Left ventricle myocardium inferior (tissue), 1 donor: Measurements from ENCODE around the gene ANXA7. TPM values are rescaled to one million over a fixed set of nuclear protein-coding genes. Genes with fewer than 3 reads are reported as not detected.

Source experiments
- DNase-seq: peaks from one replicate; pipeline ENCODE4 v3.0.0-alpha.2; 2020
- H3K27ac ChIP-seq: fragments of 200-600 bp; replicated peaks from 2 replicates; pipeline ENCODE4 v1.8.0; 2021
- H3K27me3 ChIP-seq: fragments of 200-600 bp; 2 replicates; pipeline ENCODE4 v1.8.0; 2021; ENCODE audit warnings: low read depth
- H3K36me3 ChIP-seq: fragments of 200-600 bp; 2 replicates; pipeline ENCODE4 v1.8.0; 2021
- H3K4me1 ChIP-seq: fragments of 200-600 bp; 2 replicates; pipeline ENCODE4 v1.8.0; 2021
- H3K4me3 ChIP-seq: fragments of 200-600 bp; 2 replicates; pipeline ENCODE4 v1.8.0; 2021; ENCODE audit warnings: mild to moderate bottlenecking, moderate library complexity
- H3K9me3 ChIP-seq: fragments of 200-600 bp; replicated peaks from 2 replicates; pipeline ENCODE4 v1.8.0; 2021
- intact Hi-C: fragments of 100-400 bp; cut with micrococcal nuclease; formaldehyde crosslinking; loops from one replicate; pipeline ENCODE4 v1.11.0; 2022
- long read RNA-seq: library from polyadenylated mRNA; unstranded; transcript quantifications from one replicate; pipeline ENCODE4 v2.0.0, GENCODE V29; 2021
- total RNA-seq: library from RNA; stranded (reverse); fragmentation: NEBNext Ultra II Directional; extraction: Animal tissue kit (Norgen Biotek cat#: 25700); gene quantifications from one replicate; pipeline ENCODE4 v1.2.1, GENCODE V29; 2021
- TF ChIP-seq, protein P1 (sequence below): fragments of 200-600 bp; IDR thresholded peaks from 2 replicates; pipeline ENCODE4 v1.8.0; 2021; ENCODE audit warnings: antibody characterized with exemption, mild to moderate bottlenecking, borderline replicate concordance
- donor health status: DM: no; HTN: yes; CAD: no; lungs with severe emphysema.

Gene ANXA7
- 115 TPM for total RNA-seq
- long read RNA-seq, transcript ANXA7-201 (14 exons, 2,174 nt): major isoform, 241 of 341 reads
- long read RNA-seq, transcript ANXA7-202 (13 exons, 2,452 nt): minor isoform, 28 of 341 reads
- long read RNA-seq, partial matches to known transcripts: 35 of 341 reads
- long read RNA-seq, other reads (novel, unspliced or antisense): 37 of 341 reads

DNA sequence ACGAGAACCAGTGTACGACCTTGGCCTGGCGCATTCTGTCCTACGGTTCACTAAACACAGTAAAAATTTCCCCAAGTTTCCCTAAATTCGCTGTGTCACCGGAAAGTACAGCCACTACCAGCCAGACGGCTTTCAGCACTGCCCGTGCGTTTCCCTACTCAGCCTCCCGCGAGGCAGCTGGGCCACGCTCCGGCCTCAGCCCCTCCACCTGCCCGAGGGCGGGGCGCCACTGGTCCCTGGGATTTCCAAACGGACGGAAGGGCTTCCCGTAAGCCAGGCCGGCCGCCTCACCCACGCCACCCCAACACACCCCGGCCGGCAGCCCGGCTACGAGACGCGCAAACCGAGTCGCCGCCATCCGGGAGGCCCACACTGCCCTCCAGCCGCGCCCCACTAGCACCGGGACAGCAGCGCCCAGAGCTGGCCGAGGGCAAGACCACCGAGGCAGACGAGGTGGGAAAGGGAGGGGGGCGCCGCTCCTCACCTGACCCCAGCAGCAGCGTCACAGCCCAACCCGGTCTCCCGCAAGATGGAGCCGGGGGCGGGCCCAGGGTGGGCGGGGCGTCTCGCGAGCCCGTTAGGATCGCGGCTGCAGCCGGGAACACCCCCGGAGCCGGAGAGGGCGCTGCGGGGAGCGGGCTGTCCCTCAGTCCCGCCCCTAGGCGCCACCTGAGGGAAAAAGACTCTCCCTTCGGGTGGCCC lies at the start of gene ANXA7:
ANXA7 (minus strand) TSS at position 531 of the 702 bp plus-strand sequence. CDS start 13,202 bp downstream, outside the sequence.
- no peaks in the 10 kb centered on the region for H3K36me3 ChIP-seq
- no peaks in the 10 kb centered on the region for H3K9me3 ChIP-seq
- H3K4me3 ChIP-seq: peak within 1 kb of the TSS; percentile 93
- peak; percentile 94 for DNase-seq
- intact Hi-C loops: no loop called here
- peaks cover 51% of the 10 kb centered on the region for H3K4me1 ChIP-seq
- peak within 1 kb of the TSS; percentile 95 for H3K27ac ChIP-seq
- H3K27me3 ChIP-seq: no peaks in the 10 kb centered on the region
- TF ChIP-seq, protein P1, sequence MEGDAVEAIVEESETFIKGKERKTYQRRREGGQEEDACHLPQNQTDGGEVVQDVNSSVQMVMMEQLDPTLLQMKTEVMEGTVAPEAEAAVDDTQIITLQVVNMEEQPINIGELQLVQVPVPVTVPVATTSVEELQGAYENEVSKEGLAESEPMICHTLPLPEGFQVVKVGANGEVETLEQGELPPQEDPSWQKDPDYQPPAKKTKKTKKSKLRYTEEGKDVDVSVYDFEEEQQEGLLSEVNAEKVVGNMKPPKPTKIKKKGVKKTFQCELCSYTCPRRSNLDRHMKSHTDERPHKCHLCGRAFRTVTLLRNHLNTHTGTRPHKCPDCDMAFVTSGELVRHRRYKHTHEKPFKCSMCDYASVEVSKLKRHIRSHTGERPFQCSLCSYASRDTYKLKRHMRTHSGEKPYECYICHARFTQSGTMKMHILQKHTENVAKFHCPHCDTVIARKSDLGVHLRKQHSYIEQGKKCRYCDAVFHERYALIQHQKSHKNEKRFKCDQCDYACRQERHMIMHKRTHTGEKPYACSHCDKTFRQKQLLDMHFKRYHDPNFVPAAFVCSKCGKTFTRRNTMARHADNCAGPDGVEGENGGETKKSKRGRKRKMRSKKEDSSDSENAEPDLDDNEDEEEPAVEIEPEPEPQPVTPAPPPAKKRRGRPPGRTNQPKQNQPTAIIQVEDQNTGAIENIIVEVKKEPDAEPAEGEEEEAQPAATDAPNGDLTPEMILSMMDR: peak; percentile 57

DNA sequence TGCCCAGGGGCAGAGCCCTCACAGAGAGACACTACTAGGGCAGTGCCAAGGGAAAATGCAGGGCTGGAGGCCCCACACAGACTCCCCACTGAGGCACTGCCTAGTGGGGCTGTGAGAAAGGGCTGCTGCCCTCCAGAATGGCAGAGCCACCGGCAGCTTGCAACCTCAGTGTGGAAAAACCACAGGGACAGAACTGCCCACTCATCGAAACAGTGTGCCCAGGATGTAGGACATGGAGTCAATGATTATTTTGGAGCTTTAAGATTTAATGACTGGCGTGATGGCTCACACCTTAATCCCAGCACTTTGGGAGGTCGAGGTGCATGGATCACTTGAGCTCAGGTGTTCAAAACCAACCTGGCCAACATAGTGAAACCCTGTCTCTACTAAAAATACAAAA lies 47.0 kb upstream of the ANXA7 start:
- intact Hi-C loops: no loop called here
- TF ChIP-seq, protein P1: no peak
- no peaks in the 10 kb centered on the region for H3K27me3 ChIP-seq
- no peaks in the 10 kb centered on the region for H3K9me3 ChIP-seq
- H3K36me3 ChIP-seq: peaks cover 59% of the 10 kb centered on the region
- H3K27ac ChIP-seq: no peak overlapping the region
- H3K4me3 ChIP-seq: no peak overlapping the region
- DNase-seq: no peak
- H3K4me1 ChIP-seq: peaks cover 8% of the 10 kb centered on the region

DNA sequence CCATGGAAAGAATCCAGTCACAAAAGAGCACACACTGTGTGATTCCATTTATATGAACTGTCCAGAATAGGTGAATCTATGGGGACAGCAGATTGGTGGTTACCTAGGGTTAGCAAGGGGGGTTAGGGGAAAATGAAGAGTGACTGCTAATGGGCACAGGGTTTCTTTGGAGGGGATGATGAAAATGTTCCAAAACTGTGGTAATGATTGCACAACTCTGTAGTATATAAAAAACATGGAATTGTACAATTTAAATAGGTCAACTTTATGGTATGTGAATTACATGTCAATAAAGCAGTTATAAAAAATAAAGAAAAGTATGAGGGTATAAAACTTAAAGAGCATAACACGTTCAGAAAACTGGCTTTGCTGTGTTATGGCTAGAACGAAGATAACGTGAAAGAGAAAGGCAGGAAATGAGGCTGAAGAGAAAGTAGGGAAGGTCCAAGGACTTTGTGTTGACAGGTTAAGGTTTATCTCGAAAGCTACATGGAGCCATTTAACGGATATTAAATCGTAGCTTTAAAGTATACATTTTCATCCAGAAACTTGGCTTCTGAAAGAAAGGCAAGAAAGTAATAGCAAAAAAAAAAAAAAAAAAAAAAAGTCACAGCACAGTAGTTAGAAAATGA lies 45.9 kb upstream of the ANXA7 start:
- H3K27me3 ChIP-seq: no peaks in the 10 kb centered on the region
- H3K4me3 ChIP-seq: no peak overlapping the region
- intact Hi-C loops: no loop called here
- H3K36me3 ChIP-seq: peaks cover 55% of the 10 kb centered on the region
- H3K4me1 ChIP-seq: peaks cover 8% of the 10 kb centered on the region
- TF ChIP-seq, protein P1: no peak
- H3K9me3 ChIP-seq: no peaks in the 10 kb centered on the region
- H3K27ac ChIP-seq: no peak overlapping the region
- DNase-seq: no peak

DNA sequence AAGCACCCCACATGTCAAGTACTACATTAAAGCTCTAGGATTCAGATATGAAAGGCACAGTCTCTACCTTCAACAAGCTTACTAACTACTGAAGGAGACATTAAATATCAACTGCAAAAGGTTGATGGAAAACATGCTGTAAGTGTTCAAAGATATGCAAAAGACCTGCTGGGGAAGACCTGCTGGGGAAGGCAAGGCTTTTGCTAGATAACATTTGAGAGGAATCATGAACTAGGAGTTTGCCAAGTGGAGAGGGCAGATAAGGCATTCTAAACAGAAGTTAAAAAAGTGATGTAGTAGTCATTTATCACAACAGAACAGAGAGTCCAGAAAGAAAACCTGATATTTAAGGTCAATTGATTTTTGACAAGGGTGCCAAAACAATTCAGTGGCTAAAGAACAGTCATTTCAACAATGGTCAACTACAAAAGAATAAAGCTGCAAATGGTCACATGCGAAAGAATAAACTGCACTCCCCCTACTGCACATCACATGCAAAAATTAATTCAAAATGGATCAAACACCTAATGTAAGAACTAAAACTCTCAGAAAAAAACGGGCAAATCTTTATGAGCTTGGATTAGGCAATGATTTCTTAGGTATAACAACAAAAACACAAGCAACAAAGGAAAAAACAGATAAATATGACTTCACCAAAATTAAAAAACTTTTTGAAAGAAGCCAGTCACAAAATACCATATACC lies 42.5 kb upstream of the ANXA7 start:
- Histone ChIP-seq H3K9me3 (no peaks in the 10 kb centered on the region), H3K27ac (no peak overlapping the region), H3K4me3 (no peak overlapping the region), H3K36me3 (peaks cover 56% of the 10 kb centered on the region), H3K4me1 (peaks cover 8% of the 10 kb centered on the region), H3K27me3 (no peaks in the 10 kb centered on the region)
- intact Hi-C loops: no loop called here
- TF ChIP-seq, protein P1: no peak
- DNase-seq: no peak

DNA sequence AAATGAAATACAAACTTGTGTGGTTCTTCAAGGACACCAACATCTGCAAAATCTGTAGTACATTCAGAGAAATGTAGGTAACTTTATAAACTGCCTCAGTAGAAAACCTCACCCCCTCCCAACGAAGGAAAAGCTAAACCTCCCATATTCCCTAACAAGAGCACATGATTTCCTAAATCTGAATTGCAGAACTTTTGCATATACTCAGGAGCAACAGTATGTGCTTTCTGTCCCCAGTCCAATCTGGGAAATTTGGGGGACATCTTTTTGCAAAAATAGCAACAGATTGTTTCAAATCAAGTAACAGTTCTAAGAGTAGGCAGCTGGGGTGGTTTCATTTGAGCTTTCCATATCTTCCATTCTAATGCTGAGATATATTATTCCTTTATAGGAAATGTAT lies 35.3 kb upstream of the ANXA7 start:
- no peak overlapping the region for H3K4me3 ChIP-seq
- peaks cover 29% of the 10 kb centered on the region for H3K4me1 ChIP-seq
- peaks cover 48% of the 10 kb centered on the region for H3K36me3 ChIP-seq
- intact Hi-C loops: no loop called here
- no peak for DNase-seq
- H3K27ac ChIP-seq: peak overlapping the region; percentile 4
- H3K9me3 ChIP-seq: no peaks in the 10 kb centered on the region
- TF ChIP-seq, protein P1: no peak
- no peaks in the 10 kb centered on the region for H3K27me3 ChIP-seq
